HG03064 (cell line): ENCODE data around the gene RGPD8.
"Not testable (repeated sequence)": the region's sequence is repeated elsewhere in the genome, so short reads cannot be mapped to it uniquely, and the experiment has no call there.

ENCODE experiments used
- ATAC-seq: cut with Tn5 transposase; IDR thresholded peaks from one replicate; pipeline ENCODE4 v1.9.1; 2021; ENCODE audit warnings: low read depth; ENCODE audit not compliant: unreplicated experiment

Gene RGPD8

DNA sequence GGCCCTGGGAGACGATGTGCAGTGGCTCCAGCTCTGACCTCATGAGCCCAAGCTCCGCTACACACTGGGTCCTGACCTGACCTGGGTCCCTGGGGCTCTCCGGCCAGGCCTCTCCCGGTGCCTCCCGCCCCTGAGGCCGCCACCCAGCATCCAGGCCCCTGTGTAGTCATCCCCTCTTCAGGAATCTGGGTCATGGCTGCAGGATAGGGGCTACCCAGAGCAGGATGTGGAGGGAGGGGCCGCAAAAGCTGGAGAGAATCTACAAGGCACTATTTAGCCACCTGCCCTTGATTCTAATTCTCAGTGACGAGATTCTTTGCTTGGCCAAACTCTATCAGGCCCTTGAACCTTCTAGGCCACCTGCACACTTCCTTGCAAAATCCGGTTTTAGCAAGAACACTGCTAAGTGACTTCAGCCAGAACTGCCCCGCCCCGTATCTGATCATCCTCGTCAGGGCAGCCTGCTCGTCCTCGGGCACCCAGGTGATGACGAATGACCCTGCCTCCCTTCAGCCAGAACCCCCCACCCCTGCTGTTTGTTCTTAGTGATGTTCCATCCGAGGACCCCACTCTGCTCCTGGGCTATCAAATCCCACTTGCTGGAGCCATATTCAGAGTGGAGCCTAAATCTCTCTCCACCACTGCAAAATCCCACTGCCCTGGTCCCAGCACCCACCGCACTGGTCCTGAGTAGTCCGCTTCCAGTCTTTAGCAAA lies 2.4 kb upstream of the RGPD8 start:
- not testable (repeated sequence) for ATAC-seq

DNA sequence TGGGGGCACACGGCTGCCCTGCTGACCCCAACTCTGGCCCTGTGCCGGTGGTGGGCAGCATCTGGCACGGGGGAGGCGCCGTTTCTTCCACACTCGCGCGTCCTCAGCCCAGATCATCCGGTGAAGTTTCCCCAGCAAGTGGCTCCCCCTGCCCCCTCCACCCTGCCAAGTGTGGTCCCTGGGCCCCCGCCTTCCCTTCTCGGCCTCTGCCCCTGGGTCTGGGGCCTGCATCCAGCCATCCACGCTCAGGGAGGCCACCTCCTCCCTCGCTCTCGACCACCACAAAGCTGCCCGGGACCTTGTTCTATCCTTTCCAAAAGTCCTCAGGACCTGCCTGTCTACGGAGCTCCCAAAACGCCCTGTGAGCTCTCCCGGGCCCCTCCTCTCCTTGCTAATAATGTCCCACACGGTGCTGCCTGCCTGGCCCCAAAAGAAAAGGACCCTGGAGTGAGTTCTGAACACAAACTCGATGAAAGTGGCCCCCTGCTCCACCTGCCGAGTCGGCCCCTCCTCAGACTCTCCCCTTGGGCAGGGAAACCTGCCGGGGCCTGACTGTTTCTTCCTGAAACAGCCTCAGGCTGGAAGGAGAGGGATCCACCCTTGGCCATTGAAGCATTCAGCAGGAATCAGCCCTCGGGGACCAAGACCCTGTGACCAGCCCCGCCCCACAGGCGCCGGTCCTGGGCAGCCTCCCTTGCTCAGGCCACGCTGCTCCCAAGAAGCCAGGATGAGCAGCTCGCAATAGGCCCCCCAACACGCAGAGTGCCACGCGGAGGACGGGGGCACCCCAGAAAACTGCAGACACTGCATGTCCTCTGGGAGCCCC lies 1.7 kb upstream of the RGPD8 start:
- ATAC-seq = not testable (repeated sequence)

DNA sequence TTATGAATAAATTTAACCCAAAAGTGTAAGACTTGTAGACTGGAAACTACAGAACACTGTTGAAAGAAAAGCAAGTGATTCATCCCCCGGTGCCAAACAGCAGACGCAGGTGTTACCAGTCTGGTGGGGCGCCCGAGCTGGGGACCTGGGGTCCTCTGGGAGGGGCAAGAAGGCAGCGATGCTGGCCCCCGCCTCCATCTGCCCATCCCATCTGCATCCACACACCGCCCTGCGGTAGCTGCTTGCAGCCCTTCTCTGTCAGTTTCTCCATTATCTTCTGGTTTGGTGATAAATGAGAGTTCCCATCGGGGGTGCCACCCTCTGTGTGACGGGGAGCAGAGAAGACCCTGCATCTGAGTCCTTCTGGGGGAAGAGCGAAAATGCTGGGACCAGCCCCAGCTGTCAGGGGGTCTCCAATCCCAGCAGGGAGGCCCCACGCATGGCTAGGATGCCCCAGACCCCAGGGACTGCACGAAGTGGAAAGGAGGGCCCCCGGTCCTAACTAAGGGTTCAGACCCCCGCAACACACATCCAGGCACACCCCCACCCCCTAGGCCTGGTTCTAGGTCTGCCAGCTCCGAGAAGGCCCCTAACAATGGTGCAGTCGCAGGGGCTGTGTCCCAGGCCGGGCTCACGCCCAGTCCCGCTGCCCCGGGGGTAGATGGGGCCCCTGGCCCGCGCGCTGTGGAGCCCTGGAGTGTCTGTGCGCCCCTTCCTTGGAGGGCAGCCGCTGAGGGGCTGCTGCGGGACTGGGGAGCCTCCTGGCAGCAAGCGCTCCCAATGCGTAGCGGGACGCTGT lies 686 bp upstream of the RGPD8 start:
- no peak for ATAC-seq

DNA sequence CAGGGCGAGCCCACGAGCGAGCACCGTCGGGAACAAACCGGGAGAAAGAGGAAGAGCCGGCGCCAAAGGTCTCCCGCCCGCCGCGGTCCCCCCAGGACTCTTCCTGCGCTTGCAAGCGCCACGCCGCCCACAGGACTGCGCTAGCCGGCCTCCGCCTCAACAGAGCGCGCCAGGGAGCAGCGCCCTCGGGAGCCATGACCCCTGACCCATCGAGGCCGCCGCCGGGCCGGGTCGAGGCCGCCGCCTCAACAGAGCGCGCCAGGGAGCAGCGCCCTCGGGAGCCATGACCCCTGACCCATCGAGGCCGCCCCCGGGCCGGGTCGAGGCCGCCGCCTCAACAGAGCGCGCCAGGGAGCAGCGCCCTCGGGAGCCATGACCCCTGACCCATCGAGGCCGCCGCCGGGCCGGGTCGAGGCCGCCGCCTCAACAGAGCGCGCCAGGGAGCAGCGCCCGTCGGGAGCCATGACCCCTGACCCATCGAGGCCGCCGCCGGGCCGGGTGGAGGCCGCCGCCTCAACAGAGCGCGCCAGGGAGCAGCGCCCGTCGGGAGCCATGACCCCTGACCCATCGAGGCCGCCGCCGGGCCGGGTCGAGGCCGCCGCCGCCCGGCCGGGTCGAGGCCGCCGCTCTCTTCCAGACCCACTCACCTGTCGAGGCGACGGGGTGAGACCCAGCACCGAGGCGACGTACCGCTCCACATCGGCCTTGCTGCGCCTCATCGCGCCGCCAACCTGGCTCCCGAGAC lies 538 bp downstream of the RGPD8 start:
- ATAC-seq = not testable (repeated sequence)

DNA sequence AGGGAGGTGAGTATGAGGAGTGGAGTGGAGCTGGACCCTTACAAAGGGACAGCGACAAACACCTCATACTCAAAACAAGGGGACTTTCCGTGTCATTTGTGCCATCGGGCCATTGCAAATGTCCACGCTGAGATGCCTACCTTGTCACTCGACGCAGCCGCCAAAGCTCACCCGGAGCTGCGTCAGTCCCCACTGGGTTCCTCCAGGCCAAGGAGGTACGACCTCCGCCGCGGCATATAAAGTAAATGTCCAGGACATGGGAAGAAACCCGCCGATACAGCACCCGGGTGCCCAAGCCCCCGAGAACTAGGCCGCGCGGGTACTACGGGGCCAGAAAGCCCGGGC lies 1.1 kb downstream of the RGPD8 start:
- ATAC-seq = not testable (repeated sequence)

DNA sequence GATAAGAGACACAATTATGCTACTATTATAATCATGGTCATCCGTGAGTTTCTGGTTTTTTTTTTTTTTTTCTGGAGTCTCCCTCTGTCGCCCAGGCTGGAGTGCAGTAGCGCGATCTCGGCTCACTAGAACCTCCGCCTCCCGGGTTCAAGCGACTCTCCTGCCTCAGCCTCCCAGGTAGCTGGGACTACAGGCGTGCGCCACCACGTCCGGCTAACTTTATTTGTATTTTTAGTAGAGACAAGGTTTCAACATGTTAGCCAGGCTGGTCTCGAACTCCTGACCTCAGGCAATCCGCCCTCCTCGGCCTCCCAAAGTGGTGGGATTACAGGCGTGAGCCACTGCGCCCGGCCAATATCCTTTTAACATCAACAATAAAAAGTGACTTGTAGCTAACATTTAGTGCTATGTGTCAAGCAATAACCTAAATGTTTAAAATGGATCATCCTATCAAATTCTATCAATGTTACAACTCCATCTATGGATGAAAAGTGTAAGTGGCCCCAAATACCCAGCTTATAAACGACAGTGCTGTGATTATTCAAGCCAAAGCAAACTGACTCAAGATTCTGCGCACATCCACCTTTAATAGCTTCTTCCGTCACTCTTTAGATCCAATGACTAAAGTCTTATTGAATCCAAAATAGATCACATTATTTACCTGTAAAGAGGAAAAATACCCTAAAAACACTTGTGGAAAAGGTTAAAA lies 1.7 kb downstream of the RGPD8 start:
- ATAC-seq = not testable (repeated sequence)

DNA sequence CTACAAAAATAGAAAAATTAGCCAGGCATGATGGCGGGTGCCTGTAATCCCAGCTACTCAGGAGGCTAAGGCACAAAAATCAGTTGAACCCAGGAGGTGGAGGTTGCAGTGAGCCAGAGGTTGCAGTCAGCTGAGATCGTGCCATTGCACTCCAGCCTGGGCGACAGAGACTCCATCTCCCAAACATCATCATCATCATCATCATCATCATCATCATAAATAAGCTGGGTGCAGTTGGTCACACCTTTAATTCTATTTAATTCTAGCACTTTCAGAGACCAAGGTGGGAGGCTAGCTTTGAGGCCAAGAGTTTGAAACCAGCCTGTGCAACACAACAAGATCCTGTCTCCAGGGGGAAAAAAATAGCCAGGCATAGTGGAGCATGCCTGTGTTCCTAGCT lies 8.9 kb downstream of the RGPD8 start:
- not testable (repeated sequence) for ATAC-seq

DNA sequence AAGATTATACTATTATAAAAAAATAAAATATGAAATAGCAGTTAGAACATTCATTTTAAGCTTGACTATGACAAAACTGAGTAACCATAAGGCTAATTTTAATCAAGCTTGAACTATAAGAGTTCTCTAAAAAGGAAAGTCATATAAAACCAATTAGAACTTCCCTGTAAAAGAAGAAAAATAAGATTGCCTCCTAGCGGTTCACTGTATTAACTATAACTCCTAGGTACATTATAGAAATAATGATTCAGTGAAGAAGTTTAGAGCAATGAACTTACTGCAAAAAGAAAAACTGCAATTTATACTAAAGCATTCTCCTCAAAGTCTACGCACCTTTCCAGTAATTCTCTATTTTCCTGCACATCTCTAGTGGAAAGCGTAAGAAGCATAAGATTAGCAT lies 16.6 kb downstream of the RGPD8 start:
- ATAC-seq = not testable (repeated sequence)

DNA sequence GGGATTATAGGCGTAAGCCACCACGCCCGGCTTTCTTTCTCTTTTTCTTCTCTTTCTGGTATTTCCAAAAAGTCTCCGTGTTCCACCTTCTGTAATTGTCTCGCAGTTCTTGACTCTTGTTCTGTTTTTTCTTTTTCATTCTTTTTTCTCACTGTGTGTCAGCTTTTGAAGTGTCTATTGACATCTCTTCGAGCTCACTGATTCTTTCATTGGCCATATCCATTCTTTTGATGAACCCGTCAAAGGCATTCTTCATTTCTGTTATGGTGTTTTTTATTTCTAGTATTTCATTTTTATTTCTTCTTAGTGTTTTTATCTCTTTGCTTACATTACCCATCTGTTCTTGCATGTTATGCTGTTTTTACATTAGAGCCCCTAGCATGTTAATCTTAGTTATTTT lies 73.4 kb downstream of the RGPD8 start:
- not testable (repeated sequence) for ATAC-seq

DNA sequence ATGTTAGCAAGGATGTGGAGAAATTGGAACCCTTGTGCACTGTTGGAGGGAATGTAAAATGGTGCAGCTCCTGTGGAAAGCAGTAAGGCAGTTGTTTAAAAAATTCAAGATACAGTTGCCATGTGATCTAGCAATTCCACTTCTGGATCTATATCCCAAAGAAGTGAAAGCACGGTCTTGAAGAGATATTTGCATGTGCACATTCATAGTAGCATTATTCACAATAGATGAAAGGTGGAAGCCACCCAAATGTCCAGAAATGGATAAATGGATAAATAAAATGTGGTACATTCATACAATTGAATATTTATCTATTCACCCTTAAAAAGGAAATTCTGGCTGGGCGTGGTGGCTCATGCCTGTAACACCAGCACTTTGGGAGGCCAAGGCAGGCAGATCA lies 79.1 kb downstream of the RGPD8 start:
- not testable (repeated sequence) for ATAC-seq

DNA sequence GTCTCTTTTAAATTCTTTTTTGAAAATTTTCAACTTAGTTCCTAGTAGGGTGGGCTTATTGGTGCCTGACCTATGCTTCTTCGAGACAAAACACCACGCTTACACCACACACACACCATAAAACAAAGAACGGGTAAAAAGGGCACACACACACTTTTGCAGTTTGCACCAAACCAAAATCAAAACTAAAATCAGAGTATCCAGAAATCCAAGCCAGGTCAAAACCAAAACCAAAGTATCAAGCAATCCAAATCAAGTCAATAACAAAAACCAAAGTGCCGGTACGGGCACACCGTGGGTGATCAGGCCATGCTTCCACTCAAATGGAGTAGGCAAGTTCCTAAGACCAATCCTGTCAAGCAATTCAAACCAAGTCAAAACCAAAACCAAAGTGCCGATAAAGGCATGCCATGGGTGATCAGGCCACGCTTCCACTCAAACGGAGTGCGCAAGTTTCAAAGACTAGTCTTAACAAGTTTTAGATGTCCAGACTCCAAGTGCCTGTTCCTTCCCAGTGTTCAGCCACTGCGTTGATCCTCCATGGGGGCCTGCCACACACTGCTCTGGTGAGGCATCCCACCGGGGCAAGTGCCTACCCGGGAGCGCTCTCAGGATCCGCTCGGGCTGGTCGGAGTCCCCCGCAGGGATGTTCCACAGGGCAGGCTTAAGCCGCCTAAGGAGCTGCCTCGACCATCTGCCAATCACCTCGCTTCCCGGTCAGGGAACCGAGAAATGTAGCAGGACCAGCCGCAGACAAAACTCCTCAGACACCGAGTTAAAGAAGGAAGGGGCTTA lies 80.4 kb downstream of the RGPD8 start:
- ATAC-seq = not testable (repeated sequence)

DNA sequence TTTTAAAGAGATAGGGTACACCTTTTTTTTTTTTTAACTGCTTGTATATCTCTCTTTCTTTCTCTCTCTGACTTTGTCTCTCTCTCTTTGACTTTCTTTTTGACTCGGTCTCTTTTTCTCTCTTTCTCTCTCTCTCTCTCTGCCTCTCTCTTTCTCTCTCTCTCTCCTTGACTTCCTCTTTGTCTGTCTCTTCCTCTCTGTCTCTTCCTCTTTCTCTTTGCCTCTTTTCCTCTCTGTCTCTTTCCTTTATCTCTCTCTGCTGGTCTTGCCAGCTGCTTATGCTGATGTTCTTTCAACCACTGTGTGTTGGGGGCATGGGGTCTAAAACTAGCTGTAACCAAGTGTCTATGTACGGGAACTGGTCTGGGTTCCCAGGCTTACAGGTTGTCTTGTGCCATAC lies 81.2 kb downstream of the RGPD8 start:
- not testable (repeated sequence) for ATAC-seq

DNA sequence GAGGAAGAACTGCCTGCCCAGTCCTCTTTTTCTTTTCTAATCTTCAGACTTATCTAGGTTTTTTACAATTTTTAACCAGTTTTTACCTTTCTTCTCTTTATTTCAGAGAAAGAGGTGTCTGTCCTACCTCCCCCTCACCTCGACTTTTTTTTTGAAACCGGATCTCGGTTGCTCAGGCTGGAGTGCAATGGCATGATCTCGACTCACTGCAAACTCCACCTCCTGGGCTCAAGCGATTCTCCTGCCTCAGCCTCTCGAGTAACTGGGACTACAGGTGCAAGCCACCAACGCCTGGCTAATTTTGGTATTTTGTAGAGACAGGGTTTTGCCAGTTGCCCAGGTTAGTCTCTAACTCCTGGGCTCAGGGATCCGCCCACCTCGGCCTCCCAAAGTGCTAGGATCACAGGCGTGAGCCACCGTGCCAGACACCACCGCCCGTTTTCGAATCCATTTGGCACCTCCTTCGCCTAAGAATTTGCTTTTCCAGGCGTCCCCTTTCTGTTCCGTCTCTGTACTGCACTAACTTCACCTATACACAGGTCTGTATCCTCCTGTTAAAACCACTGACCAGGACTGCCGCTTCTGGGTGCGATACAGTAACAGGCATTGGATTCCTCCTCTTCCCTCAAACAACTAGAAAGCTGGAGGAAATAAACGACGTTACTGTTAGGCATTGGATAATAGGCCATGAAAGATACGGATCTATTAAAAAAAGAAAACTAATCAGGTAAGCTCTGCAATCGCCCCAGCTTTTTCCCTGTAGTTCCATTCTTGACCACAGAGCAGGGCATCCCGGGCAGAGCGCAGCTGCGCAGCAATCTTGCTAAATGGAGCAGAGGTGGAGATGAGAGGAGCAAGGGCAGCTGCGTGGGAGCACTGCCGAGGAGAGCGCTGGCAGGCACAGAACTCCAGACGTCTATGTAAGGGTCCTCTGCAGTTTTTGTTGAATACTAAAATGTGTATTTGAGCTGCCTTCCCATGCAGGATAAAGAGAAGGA lies 88.1 kb downstream of the RGPD8 start:
- no peak for ATAC-seq

DNA sequence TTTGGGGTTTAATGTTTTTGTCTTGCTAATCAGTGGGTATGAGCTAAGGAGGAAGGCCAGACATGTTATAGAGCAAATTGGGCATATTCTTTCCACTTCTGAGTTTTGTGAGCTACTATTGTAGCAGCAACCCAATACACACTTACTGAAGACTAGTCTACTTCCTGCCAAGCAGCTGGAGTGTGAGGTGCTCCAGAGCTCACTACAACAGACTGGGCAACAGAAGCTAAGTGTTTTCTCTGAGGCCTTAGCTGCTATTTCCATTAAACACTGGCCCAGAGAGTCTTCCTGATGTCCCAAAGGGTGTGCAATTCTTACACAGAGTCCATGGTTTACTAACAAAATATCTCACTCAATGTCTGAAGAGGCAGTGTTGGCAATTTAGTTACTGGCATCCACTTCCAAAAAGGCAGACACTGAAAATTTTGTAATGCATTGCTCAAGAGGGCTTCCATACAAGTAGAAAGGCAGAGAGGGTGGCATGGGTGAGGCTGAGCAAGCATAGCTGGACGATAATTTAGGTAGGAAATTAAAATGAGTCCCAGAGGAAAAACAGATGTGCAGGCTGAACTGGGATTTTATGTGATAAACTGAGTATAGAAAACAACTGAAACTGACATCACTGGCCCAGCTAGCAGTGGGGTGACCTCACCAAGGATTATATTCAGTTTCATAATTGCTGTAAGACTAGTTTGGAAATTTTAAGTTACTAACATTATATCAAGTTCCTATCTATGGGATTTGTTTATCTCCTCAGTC lies 89.4 kb downstream of the RGPD8 start:
- no peak for ATAC-seq

DNA sequence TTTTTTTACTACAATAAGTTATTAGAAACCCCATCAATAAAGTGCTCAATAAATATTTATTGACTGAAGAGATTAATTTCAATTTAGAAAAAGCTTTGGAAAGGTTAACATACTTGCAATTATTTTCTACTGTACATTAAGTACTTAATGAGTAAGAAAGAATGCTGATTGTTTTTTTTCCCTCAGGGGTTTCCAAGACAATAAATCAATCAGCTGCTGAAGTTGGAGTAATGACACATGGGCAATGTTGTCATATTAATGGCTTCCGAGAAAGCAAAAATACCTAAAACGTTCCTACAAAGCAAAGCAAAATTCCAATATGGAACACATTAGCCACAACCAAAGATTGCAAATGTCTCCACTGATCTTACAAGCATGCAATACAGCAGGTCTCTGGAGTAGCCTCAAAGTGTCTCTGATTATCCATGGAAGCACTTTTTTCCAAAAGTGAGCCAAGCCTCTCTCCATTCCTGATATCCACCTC lies 91.3 kb downstream of the RGPD8 start:
- no peak for ATAC-seq

DNA sequence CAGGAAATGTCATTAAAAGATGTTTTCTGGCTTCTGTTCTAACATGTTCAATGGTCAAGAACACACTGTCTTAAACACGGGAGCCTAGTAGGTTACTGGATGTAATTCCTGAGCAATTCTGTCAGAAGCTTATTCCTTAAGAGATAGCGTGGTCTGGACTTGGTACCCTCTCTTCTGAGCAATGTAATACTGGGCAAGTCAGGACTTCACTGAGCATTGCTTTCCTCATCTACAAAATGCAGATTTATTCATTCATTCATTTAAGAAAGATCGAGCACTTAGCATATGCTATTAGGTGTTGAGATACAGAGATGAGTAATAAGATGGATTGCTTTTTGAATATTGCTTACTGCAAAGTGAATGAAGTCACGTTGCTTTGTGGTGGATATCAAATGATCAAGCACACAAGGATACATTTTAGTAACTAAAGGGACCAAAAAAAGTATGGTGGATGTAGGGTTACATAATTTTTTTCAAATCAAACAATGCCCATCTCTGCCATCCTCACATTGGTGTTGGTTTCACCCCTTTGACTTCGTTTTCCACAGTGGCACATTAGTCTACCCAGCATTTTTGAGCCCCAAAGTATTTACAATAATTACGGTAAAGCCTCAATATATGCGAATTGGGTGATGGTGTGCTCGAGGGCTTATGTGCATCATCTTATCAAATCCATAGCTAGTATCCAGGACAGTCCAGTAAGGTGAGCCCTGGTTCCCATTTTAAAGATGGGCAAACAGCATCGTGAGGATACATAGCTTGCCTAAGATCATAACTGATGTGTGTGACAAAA lies 92.8 kb downstream of the RGPD8 start:
- ATAC-seq = no peak
